Measurements from ENCODE around the gene GPR55.

- TF ChIP-seq CTCF (conservative IDR thresholded peaks at IDR 0.05; ENCODE audit: low read depth, low read length) = no peak
- TF ChIP-seq EZH2 (IDR thresholded peaks at IDR 0.05; ENCODE audit: borderline replicate concordance, low read depth, low read length, poor library complexity, severe bottlenecking) = no peak
These were observed 50.2 kb downstream of the GPR55 start for GRCh38 chr2:230874876-230875275.

Measured in A673 (cell line).